ENCODE data around the gene MBNL1.
A peak's percentile ranks its signal among the peaks of the same experiment; 100 is the strongest.
"Not testable (repeated sequence)": the region's sequence is repeated elsewhere in the genome, so short reads cannot be mapped to it uniquely, and the experiment has no call there.

MBNL1 gene

DNA sequence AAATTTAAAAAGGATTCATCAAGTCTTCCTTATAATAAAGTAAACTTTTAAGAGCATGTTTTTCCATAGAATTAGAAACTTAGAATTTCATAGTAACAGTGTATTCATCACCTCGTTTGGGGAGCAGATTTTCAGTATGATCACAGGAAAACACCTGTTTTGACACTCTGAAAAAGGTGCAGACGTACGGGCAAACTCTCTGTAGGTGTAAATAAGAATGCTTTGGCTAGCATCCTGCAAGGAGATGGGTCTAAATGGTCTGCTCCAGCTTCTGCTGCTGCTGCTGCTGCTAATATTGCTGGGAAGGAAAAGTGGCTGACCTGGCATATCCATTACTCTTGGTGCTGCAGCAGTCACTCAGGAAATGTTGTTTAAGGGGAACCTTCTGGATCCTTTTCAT, 66.0 kb downstream of the MBNL1 start:
- no peak overlapping the region for H3K27ac ChIP-seq (ENCODE audit: low read depth, low read length)
- H3K36me3 ChIP-seq (ENCODE audit: control insufficient read depth, insufficient read depth, low read length), result no peaks in the 10 kb centered on the region
- H3K27me3 ChIP-seq (ENCODE audit: control insufficient read depth, insufficient read depth, low read length), result no peaks in the 10 kb centered on the region
- H3K9ac ChIP-seq (ENCODE audit: low read length), result no peak overlapping the region
- H3K4me1 ChIP-seq (ENCODE audit: control insufficient read depth, insufficient read depth, low read length), result peaks cover 26% of the 10 kb centered on the region
- no peak overlapping the region for H3K4me3 ChIP-seq (ENCODE audit: low read length)

DNA sequence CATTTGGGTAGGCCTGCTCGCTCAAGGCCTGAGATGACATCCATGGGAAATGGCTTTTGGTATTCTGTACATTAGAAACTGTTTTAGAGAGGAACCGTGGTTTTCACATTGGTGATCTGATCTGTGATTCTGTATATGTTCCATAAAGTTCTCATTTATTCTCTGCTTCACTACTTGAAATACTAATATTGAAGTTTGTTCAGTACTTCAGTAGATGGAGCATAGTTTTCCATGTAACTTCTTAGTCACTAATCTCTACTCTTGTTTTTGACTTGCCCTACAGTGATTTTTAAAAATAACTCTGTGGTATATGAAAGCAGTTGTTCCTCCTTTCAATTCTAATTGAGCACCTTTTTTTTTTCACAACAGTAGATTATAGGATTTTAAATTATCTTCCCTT, 66.5 kb downstream of the MBNL1 start:
- H3K9ac ChIP-seq (ENCODE audit: low read length), result no peak overlapping the region
- no peaks in the 10 kb centered on the region for H3K36me3 ChIP-seq (ENCODE audit: control insufficient read depth, insufficient read depth, low read length)
- H3K4me3 ChIP-seq (ENCODE audit: low read length), result no peak overlapping the region
- H3K27me3 ChIP-seq (ENCODE audit: control insufficient read depth, insufficient read depth, low read length), result no peaks in the 10 kb centered on the region
- no peak overlapping the region for H3K27ac ChIP-seq (ENCODE audit: low read depth, low read length)
- H3K4me1 ChIP-seq (ENCODE audit: control insufficient read depth, insufficient read depth, low read length), result peaks cover 24% of the 10 kb centered on the region

DNA sequence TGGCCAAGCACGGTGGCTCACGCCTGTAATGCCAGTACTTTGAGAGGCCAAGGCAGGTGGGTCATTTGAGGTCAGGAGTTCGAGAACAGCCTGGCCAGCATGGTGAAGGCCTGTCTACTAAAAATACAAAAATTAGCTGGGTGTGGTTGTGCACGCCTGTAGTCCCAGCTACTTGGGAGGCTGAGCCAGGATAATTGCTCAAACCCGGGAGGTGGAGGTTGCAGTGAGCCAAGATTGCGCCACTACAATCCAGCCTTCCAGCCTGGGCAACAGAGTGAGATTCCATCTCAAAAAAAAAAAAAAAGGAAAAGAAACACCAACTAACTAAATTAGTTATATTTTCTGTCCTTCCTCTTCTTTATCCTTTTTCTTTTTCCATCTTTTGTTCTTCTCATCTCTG, 68.6 kb downstream of the MBNL1 start:
- H3K4me1 ChIP-seq (ENCODE audit: control insufficient read depth, insufficient read depth, low read length), result peaks cover 27% of the 10 kb centered on the region
- not testable (repeated sequence) for H3K27ac ChIP-seq (ENCODE audit: low read depth, low read length); H3K36me3 ChIP-seq (ENCODE audit: control insufficient read depth, insufficient read depth, low read length); H3K27me3 ChIP-seq (ENCODE audit: control insufficient read depth, insufficient read depth, low read length); H3K4me3 ChIP-seq (ENCODE audit: low read length); H3K9ac ChIP-seq (ENCODE audit: low read length)

DNA sequence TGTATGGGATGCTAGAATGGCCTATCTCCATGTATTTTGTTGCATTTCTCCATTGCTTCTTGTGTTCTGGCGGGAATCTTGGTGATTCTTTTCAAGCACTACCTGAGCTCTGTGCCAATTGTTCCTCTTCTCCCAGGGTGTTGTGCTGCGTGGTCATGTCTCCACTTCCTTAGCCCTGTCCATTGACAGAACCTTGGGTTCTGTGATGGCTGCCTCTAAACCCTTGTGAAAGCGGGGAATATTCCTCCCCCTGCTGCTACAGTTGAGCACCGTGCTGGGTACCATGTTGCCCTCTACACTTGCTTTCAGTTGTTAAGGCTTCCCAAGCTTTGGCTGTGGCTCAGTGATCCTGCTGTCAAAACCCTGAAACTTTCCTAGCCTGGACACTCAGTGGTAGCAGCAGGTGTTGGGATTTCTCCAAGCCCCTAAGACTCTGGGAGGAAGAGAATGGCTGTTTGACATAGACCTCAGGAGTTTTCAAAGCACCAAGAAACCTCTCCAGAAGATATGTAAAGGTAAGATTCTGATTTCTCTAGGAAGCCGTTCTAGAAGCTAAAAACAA, 69.5 kb downstream of the MBNL1 start:
- no peak overlapping the region for H3K4me3 ChIP-seq (ENCODE audit: low read length)
- peaks cover 23% of the 10 kb centered on the region for H3K4me1 ChIP-seq (ENCODE audit: control insufficient read depth, insufficient read depth, low read length)
- H3K27me3 ChIP-seq (ENCODE audit: control insufficient read depth, insufficient read depth, low read length), result no peaks in the 10 kb centered on the region
- H3K36me3 ChIP-seq (ENCODE audit: control insufficient read depth, insufficient read depth, low read length), result peaks cover 7% of the 10 kb centered on the region
- no peak overlapping the region for H3K27ac ChIP-seq (ENCODE audit: low read depth, low read length)
- no peak overlapping the region for H3K9ac ChIP-seq (ENCODE audit: low read length)

DNA sequence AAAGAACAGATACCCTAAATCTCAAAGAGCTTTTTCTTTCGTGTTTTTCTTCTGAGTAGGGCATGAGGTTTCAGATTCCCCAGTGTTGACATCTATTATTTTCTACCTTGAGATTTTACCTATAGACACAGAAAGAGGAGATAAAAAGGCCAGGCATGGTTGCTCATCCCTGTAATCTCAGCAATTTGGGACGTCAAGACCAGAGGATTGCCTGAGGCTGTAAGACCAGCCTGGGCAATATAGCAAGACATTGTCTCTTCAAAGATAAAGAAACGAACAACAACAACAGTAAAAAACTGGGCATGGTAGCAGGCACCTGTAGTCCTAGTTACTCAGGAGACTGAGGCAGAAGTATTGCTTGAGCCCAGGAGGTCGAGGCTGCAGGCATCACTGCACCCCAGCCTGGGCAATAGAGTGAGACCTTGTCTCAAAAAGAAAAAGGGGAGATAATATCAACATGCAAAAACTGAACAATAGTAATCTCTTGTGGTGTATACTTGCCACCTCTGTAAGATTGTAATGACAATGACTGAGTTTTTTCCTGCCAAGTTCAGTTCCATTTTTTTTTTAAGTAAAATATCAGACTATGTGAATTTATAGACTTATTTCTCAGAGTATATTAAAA, 71.3 kb downstream of the MBNL1 start:
- Histone ChIP-seq H3K4me1 (ENCODE audit: control insufficient read depth, insufficient read depth, low read length) (peaks cover 23% of the 10 kb centered on the region), H3K27me3 (ENCODE audit: control insufficient read depth, insufficient read depth, low read length) (no peaks in the 10 kb centered on the region), H3K27ac (ENCODE audit: low read depth, low read length) (no peak overlapping the region), H3K9ac (ENCODE audit: low read length) (no peak overlapping the region), H3K4me3 (ENCODE audit: low read length) (no peak overlapping the region), H3K36me3 (ENCODE audit: control insufficient read depth, insufficient read depth, low read length) (peaks cover 10% of the 10 kb centered on the region)

DNA sequence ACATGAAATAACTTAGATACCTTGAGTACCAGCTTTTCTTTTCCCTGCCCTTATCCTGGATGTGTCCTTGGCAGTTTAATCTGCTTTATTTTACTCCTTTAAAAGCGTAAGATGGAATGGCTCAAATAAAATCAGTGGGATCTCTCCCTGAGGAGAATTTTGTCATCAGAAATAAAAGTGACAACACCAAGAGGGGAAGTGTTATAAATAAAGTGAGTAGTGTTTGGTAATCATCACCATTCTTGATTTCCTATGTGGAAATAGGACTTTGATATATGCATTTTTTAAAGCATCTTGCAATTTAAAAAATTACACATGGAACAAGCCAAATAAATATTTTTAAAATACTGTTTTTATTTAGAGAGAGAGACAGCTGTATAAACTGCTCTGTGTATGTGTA, 76.5 kb downstream of the MBNL1 start:
- no peaks in the 10 kb centered on the region for H3K27me3 ChIP-seq (ENCODE audit: control insufficient read depth, insufficient read depth, low read length)
- H3K4me1 ChIP-seq (ENCODE audit: control insufficient read depth, insufficient read depth, low read length), result peaks cover 38% of the 10 kb centered on the region
- H3K9ac ChIP-seq (ENCODE audit: low read length), result no peak overlapping the region
- no peak overlapping the region for H3K4me3 ChIP-seq (ENCODE audit: low read length)
- H3K27ac ChIP-seq (ENCODE audit: low read depth, low read length), result no peak overlapping the region
- peaks cover 10% of the 10 kb centered on the region for H3K36me3 ChIP-seq (ENCODE audit: control insufficient read depth, insufficient read depth, low read length)

DNA sequence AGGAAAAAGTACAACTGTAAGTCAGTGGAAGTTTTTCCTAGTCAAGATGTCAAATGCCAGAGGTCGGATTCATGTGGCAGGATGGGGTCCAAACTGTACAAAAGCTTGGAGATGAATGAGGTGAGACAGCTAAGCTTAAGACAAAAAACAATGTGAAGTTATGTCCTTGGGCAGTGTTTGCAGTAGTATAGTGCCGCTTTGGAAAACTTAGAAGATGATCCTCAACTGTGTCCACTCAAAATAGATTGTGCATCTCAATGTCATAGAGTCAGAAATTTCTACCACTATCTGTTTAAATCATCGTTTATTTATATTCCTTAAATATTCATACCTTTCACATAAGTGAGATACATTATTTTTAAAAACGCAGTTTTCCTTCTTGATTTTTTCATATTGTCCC, 77.3 kb downstream of the MBNL1 start:
- H3K27me3 ChIP-seq (ENCODE audit: control insufficient read depth, insufficient read depth, low read length), result no peaks in the 10 kb centered on the region
- no peak overlapping the region for H3K27ac ChIP-seq (ENCODE audit: low read depth, low read length)
- no peak overlapping the region for H3K9ac ChIP-seq (ENCODE audit: low read length)
- no peak overlapping the region for H3K4me3 ChIP-seq (ENCODE audit: low read length)
- H3K4me1 ChIP-seq (ENCODE audit: control insufficient read depth, insufficient read depth, low read length), result peaks cover 36% of the 10 kb centered on the region
- H3K36me3 ChIP-seq (ENCODE audit: control insufficient read depth, insufficient read depth, low read length), result peaks cover 10% of the 10 kb centered on the region

DNA sequence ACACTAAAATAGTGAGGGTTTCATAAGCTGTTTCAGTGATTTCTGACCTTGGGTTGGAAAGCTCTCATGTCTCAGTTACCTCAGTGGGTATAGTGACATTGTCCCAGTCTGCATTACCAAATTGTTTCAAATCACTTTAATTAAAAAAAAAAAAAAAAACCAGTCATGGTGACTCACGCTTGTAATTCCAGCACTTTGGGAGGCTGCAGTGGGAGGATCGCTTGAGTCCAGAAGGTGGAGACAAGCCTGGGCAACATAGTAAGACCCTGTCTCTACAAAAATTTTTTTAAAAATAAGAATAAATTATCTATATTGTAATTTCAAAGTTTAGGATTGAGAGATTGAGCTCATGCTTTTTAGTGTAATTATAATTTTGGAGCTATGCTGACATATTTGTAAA, 78.0 kb downstream of the MBNL1 start:
- Histone ChIP-seq H3K4me3 (ENCODE audit: low read length) (no peak overlapping the region), H3K36me3 (ENCODE audit: control insufficient read depth, insufficient read depth, low read length) (peaks cover 10% of the 10 kb centered on the region), H3K4me1 (ENCODE audit: control insufficient read depth, insufficient read depth, low read length) (peaks cover 37% of the 10 kb centered on the region), H3K27me3 (ENCODE audit: control insufficient read depth, insufficient read depth, low read length) (no peaks in the 10 kb centered on the region), H3K27ac (ENCODE audit: low read depth, low read length) (no peak overlapping the region), H3K9ac (ENCODE audit: low read length) (no peak overlapping the region)

DNA sequence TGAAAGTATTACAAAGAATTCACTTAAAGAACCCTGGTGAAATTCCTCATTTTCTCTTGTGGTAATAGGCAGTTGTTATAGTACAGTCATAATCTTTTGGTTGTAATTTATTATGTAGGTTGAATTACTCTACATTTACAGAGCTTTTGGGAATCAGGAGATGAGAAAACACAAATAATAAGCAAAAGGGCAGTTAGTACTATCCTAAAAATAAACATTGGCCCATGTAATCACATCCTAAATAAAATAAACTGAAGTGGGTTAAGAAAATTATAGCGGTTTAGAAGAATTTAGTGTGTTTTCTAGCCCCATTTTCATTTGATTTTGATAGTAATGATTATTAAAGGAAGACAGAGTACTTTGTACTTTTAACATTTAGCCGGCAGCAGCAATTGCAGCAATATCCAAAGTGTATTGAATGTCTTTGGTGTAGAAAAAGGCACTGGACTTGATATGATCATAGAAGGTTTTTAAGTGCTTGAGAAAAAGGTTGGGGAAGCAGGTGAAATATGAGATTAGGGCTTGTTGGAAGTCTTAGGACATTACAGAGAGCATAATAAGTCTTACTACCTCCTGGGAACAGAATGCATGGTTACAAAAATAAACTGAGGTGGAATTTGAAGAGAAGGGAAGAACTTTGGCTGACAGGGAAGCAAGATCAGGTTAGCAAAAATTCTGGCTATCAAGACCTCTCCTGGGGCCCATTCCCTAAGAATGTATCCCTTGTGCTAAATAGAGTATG, 79.9 kb downstream of the MBNL1 start:
- H3K4me3 ChIP-seq (ENCODE audit: low read length), result no peak overlapping the region
- H3K27me3 ChIP-seq (ENCODE audit: control insufficient read depth, insufficient read depth, low read length), result no peaks in the 10 kb centered on the region
- H3K9ac ChIP-seq (ENCODE audit: low read length), result no peak overlapping the region
- H3K4me1 ChIP-seq (ENCODE audit: control insufficient read depth, insufficient read depth, low read length), result peaks cover 28% of the 10 kb centered on the region
- peak overlapping the region; percentile 52 for H3K27ac ChIP-seq (ENCODE audit: low read depth, low read length)
- peaks cover 2% of the 10 kb centered on the region for H3K36me3 ChIP-seq (ENCODE audit: control insufficient read depth, insufficient read depth, low read length)

DNA sequence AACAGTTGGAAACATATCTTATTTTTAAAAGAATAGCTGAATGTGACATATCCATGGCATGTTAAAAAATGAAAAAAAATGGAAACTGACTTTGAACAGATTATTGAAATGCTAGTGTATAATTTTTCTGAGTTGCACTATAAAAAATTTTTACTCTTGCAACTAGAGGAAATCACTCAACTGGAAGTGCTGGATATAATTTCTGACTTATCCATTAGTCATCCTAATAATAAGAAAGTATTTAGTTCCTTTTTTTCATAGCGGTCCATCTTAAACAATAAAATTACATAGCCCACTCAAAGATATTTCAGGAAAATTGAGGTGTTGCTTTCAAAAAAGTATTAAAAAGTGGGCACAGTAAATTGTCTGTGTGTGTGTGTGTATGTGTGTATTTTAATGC, 80.7 kb downstream of the MBNL1 start:
- no peak overlapping the region for H3K4me3 ChIP-seq (ENCODE audit: low read length)
- no peaks in the 10 kb centered on the region for H3K36me3 ChIP-seq (ENCODE audit: control insufficient read depth, insufficient read depth, low read length)
- H3K4me1 ChIP-seq (ENCODE audit: control insufficient read depth, insufficient read depth, low read length), result peaks cover 28% of the 10 kb centered on the region
- H3K27ac ChIP-seq (ENCODE audit: low read depth, low read length), result no peak overlapping the region
- H3K9ac ChIP-seq (ENCODE audit: low read length), result no peak overlapping the region
- H3K27me3 ChIP-seq (ENCODE audit: control insufficient read depth, insufficient read depth, low read length), result no peaks in the 10 kb centered on the region

DNA sequence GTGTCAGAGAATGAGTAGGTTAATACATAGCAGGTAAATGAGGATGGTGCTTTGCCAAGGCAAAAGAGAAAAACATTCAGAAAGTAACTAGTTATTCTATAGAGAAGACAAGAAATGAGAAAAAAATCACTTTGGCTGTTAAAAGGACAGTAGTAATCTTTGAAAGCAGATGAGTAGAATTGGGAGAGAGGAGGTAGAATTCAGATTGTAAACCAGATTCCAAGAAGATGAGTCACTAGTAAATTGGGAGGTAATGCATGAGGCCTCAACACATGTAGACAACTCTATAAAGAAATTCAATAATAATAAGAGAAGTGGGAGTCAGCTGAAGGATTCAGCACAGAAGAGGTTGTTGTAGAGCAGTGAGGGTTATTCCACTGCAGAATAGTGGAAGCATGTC, 81.4 kb downstream of the MBNL1 start:
- no peak overlapping the region for H3K9ac ChIP-seq (ENCODE audit: low read length)
- peaks cover 28% of the 10 kb centered on the region for H3K4me1 ChIP-seq (ENCODE audit: control insufficient read depth, insufficient read depth, low read length)
- no peak overlapping the region for H3K27ac ChIP-seq (ENCODE audit: low read depth, low read length)
- no peaks in the 10 kb centered on the region for H3K27me3 ChIP-seq (ENCODE audit: control insufficient read depth, insufficient read depth, low read length)
- H3K4me3 ChIP-seq (ENCODE audit: low read length), result no peak overlapping the region
- H3K36me3 ChIP-seq (ENCODE audit: control insufficient read depth, insufficient read depth, low read length), result no peaks in the 10 kb centered on the region

DNA sequence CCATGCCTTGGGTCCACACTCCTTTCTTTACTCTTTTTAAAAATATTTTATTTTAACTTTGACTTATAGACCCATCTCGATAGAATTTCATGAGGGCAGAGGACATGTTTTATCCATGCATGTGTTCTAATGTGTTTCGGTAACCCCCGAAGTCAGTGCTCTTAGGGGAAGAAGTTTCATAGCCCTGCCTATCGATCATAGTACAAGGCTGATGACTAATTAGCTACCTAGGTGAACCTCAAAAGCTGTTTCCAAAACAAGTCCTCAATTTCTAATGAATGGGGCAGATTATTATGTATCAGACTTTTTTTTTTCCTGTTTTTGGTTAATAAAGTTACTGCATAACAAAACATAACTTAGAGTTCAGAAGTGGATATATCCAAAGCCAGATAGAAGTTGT, 82.0 kb downstream of the MBNL1 start:
- Histone ChIP-seq H3K27ac (ENCODE audit: low read depth, low read length) (no peak overlapping the region), H3K4me3 (ENCODE audit: low read length) (no peak overlapping the region), H3K36me3 (ENCODE audit: control insufficient read depth, insufficient read depth, low read length) (no peaks in the 10 kb centered on the region), H3K9ac (ENCODE audit: low read length) (no peak overlapping the region), H3K27me3 (ENCODE audit: control insufficient read depth, insufficient read depth, low read length) (no peaks in the 10 kb centered on the region), H3K4me1 (ENCODE audit: control insufficient read depth, insufficient read depth, low read length) (peaks cover 28% of the 10 kb centered on the region)

DNA sequence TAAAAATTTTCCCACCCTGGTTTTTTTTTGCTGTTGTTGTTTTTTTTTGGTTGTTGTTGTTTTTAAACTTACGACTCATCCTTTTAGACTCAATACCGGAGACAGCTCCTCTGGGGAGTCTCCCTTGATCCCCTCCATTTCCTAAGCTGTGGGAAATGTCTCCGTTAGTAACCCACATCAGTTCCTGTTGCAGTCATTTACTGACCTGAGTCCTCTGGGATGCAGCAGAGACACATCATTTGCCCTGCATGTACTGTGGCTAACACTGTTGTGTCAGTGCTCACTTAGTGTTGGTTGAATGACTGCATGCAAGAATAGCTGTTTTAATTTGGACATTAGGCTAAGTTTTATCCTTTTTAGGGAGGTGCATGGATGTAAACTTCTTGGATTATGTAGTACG, 83.8 kb downstream of the MBNL1 start:
- peak overlapping the region; percentile 22 for H3K27ac ChIP-seq (ENCODE audit: low read depth, low read length)
- H3K4me1 ChIP-seq (ENCODE audit: control insufficient read depth, insufficient read depth, low read length), result peaks cover 33% of the 10 kb centered on the region

More for the DNA sequence above, 83.8 kb downstream of the MBNL1 start:
- Histone ChIP-seq H3K9ac (ENCODE audit: low read length) (no peak overlapping the region), H3K36me3 (ENCODE audit: control insufficient read depth, insufficient read depth, low read length) (no peaks in the 10 kb centered on the region), H3K4me3 (ENCODE audit: low read length) (no peak overlapping the region), H3K27me3 (ENCODE audit: control insufficient read depth, insufficient read depth, low read length) (no peaks in the 10 kb centered on the region)
